Activated naive CD8-positive, alpha-beta T cell treated with anti-CD3 and anti-CD28 coated beads for 36 hours (primary cell): Measurements from ENCODE around the gene TEX13D. TPM values are rescaled to one million over a fixed set of nuclear protein-coding genes. Genes with fewer than 3 reads are reported as not detected.
"Not testable (repeated sequence)": the region's sequence is repeated elsewhere in the genome, so short reads cannot be mapped to it uniquely, and the experiment has no call there.

Source experiments
- DNase-seq: peaks from one replicate; pipeline ENCODE4 v3.0.0; 2021
- H3K27ac Mint-ChIP-seq: one replicate; pipeline ENCODE4 v1.8.0; 2022; ENCODE audit warnings: mild to moderate bottlenecking, moderate library complexity, mixed read lengths
- H3K27me3 Mint-ChIP-seq: one replicate; pipeline ENCODE4 v1.8.0; 2022; ENCODE audit warnings: mild to moderate bottlenecking, mixed read lengths
- H3K36me3 Mint-ChIP-seq: one replicate; pipeline ENCODE4 v1.8.0; 2021; ENCODE audit warnings: mild to moderate bottlenecking, mixed read lengths
- H3K4me1 Mint-ChIP-seq: one replicate; pipeline ENCODE4 v1.8.0; 2021; ENCODE audit warnings: mixed read lengths
- H3K4me3 Mint-ChIP-seq: one replicate; pipeline ENCODE4 v1.8.0; 2022; ENCODE audit warnings: mild to moderate bottlenecking, moderate library complexity, mixed read lengths
- H3K9me3 Mint-ChIP-seq: one replicate; pipeline ENCODE4 v1.8.0; 2022; ENCODE audit warnings: mixed read lengths
- total RNA-seq, 2 experiments: library from RNA; stranded (reverse); gene quantifications; one replicate each; pipeline ENCODE4 v1.2.3, GENCODE V29; 2021

TEX13D gene
- total RNA-seq: under 1 TPM in 1 of 2 experiments, not detected in 1; 0.22 TPM

- Mint-ChIP-seq H3K27me3 (no peaks in the 10 kb centered on the region), H3K27ac (no peak within 1 kb of the TSS), H3K4me1 (peaks cover 29% of the 10 kb centered on the region), H3K4me3 (no peak within 1 kb of the TSS), H3K9me3 (no peaks in the 10 kb centered on the region), H3K36me3 (no peaks in the 10 kb centered on the region)
- DNase-seq: no peak
These were observed at the start of gene TEX13D for GRCh38 chrX:124332481-124333424. TSS of gene TEX13D (plus strand) at chrX:124332660. CDS start at chrX:124332918, 258 bp downstream.

- Mint-ChIP-seq H3K9me3 (peaks cover 8% of the 10 kb centered on the region), H3K4me3 (no peak overlapping the region), H3K36me3 (peaks cover 11% of the 10 kb centered on the region), H3K27me3 (no peaks in the 10 kb centered on the region), H3K27ac (no peak overlapping the region), H3K4me1 (peaks cover 5% of the 10 kb centered on the region)
- no peak for DNase-seq
These were observed 43.0 kb upstream of the TEX13D start for GRCh38 chrX:124289443-124289842.

- Mint-ChIP-seq H3K9me3 (peaks cover 9% of the 10 kb centered on the region), H3K27ac (peak overlapping the region; percentile 84), H3K4me3 (no peak overlapping the region), H3K36me3 (peaks cover 21% of the 10 kb centered on the region), H3K27me3 (no peaks in the 10 kb centered on the region), H3K4me1 (peaks cover 15% of the 10 kb centered on the region)
- DNase-seq: no peak
These were observed 38.6 kb upstream of the TEX13D start for GRCh38 chrX:124293810-124294209.

- not testable (repeated sequence) for H3K9me3 Mint-ChIP-seq, DNase-seq, H3K4me3 Mint-ChIP-seq, H3K27me3 Mint-ChIP-seq, H3K27ac Mint-ChIP-seq
- Mint-ChIP-seq H3K36me3 (peaks cover 26% of the 10 kb centered on the region), H3K4me1 (peaks cover 26% of the 10 kb centered on the region)
These were observed 33.1 kb upstream of the TEX13D start for GRCh38 chrX:124299323-124299722.

GRCh38 chrX:124300405-124300804, 32.1 kb upstream of the TEX13D start:
- Mint-ChIP-seq H3K4me3 (no peak overlapping the region), H3K4me1 (peaks cover 21% of the 10 kb centered on the region), H3K27me3 (no peaks in the 10 kb centered on the region), H3K36me3 (peaks cover 20% of the 10 kb centered on the region), H3K27ac (peak overlapping the region; percentile 68), H3K9me3 (peaks cover 6% of the 10 kb centered on the region)
- DNase-seq: no peak

GRCh38 chrX:124307253-124307907, 25.1 kb upstream of the TEX13D start:
- Mint-ChIP-seq H3K4me3 (no peak overlapping the region), H3K27ac (peak overlapping the region; percentile 86), H3K9me3 (no peaks in the 10 kb centered on the region), H3K36me3 (peaks cover 6% of the 10 kb centered on the region), H3K4me1 (peaks cover 13% of the 10 kb centered on the region), H3K27me3 (no peaks in the 10 kb centered on the region)
- DNase-seq: no peak

GRCh38 chrX:124325732-124326131, 6.7 kb upstream of the TEX13D start:
- H3K27ac Mint-ChIP-seq: no peak overlapping the region

GRCh38 chrX:124328765-124329164, 3.7 kb upstream of the TEX13D start:
- no peak for DNase-seq
- Mint-ChIP-seq H3K9me3 (peaks cover 1% of the 10 kb centered on the region), H3K27me3 (peaks cover 4% of the 10 kb centered on the region), H3K4me3 (no peak overlapping the region), H3K4me1 (peaks cover 18% of the 10 kb centered on the region), H3K27ac (peak overlapping the region; percentile 48), H3K36me3 (no peaks in the 10 kb centered on the region)

More at GRCh38 chrX:124325732-124326131, 6.7 kb upstream of the TEX13D start:
- Mint-ChIP-seq H3K4me1 (peaks cover 14% of the 10 kb centered on the region), H3K4me3 (no peak overlapping the region), H3K36me3 (peaks cover 2% of the 10 kb centered on the region), H3K27me3 (peaks cover 4% of the 10 kb centered on the region), H3K9me3 (peaks cover 1% of the 10 kb centered on the region)
- DNase-seq: no peak

GRCh38 chrX:124333862-124334261, 1.4 kb downstream of the TEX13D start:
- H3K4me1 Mint-ChIP-seq: peaks cover 26% of the 10 kb centered on the region
- DNase-seq: no peak
- no peaks in the 10 kb centered on the region for H3K36me3 Mint-ChIP-seq

GRCh38 chrX:124334555-124334954, 2.1 kb downstream of the TEX13D start:
- not testable (repeated sequence) for H3K4me3 Mint-ChIP-seq, H3K27ac Mint-ChIP-seq, DNase-seq, H3K27me3 Mint-ChIP-seq, H3K9me3 Mint-ChIP-seq, H3K36me3 Mint-ChIP-seq
- H3K4me1 Mint-ChIP-seq: peaks cover 29% of the 10 kb centered on the region

More at GRCh38 chrX:124333862-124334261, 1.4 kb downstream of the TEX13D start:
- no peak overlapping the region for H3K27ac Mint-ChIP-seq
- H3K4me3 Mint-ChIP-seq: no peak overlapping the region
- H3K9me3 Mint-ChIP-seq: no peaks in the 10 kb centered on the region
- no peaks in the 10 kb centered on the region for H3K27me3 Mint-ChIP-seq

- no peak overlapping the region for H3K4me3 Mint-ChIP-seq
- no peaks in the 10 kb centered on the region for H3K9me3 Mint-ChIP-seq
- H3K4me1 Mint-ChIP-seq: peaks cover 27% of the 10 kb centered on the region
- DNase-seq: no peak
- no peaks in the 10 kb centered on the region for H3K27me3 Mint-ChIP-seq
- H3K27ac Mint-ChIP-seq: no peak overlapping the region
- no peaks in the 10 kb centered on the region for H3K36me3 Mint-ChIP-seq
These were observed 3.1 kb downstream of the TEX13D start for GRCh38 chrX:124335598-124335997.

- H3K27me3 Mint-ChIP-seq: no peaks in the 10 kb centered on the region
- H3K4me1 Mint-ChIP-seq: peaks cover 41% of the 10 kb centered on the region
- H3K36me3 Mint-ChIP-seq: peaks cover 5% of the 10 kb centered on the region
- H3K4me3 Mint-ChIP-seq: no peak overlapping the region
- no peak overlapping the region for H3K27ac Mint-ChIP-seq
- no peaks in the 10 kb centered on the region for H3K9me3 Mint-ChIP-seq
- DNase-seq: no peak
These were observed 5.5 kb downstream of the TEX13D start for GRCh38 chrX:124337916-124338315.

GRCh38 chrX:124338733-124339514, 6.5 kb downstream of the TEX13D start:
- Mint-ChIP-seq H3K27ac (peak overlapping the region; percentile 42), H3K4me1 (peaks cover 49% of the 10 kb centered on the region), H3K9me3 (no peaks in the 10 kb centered on the region), H3K4me3 (peak overlapping the region; percentile 20), H3K36me3 (peaks cover 5% of the 10 kb centered on the region), H3K27me3 (no peaks in the 10 kb centered on the region)
- no peak for DNase-seq

- H3K4me3 Mint-ChIP-seq: peak overlapping the region; percentile 54
- H3K27me3 Mint-ChIP-seq: no peaks in the 10 kb centered on the region
- H3K27ac Mint-ChIP-seq: peak overlapping the region; percentile 91
- peaks cover 7% of the 10 kb centered on the region for H3K36me3 Mint-ChIP-seq
- DNase-seq: no peak
- no peaks in the 10 kb centered on the region for H3K9me3 Mint-ChIP-seq
- peaks cover 48% of the 10 kb centered on the region for H3K4me1 Mint-ChIP-seq
These were observed 9.1 kb downstream of the TEX13D start for GRCh38 chrX:124341396-124342132.
